Liver (tissue), 3 donors: ENCODE measurements around the gene KCNMB2.

Source experiments
- EGR1 ChIP-seq, 2 donors: IDR thresholded peaks; 2 replicates each; pipeline ENCODE4 v1.6.1; 2016 to 2018; ENCODE audit warnings: antibody characterized with exemption in 2 of 2, low read depth in 2 of 2
- GABPA ChIP-seq, 2 donors: IDR thresholded peaks in 1 of 2; conservative IDR thresholded peaks in 1 of 2; 2 replicates each; pipeline ENCODE4 v1.6.1; 2016; ENCODE audit warnings: antibody characterized with exemption in 2 of 2, mild to moderate bottlenecking in 1 of 2, moderate library complexity in 1 of 2
- HNF4G ChIP-seq: IDR thresholded peaks from 2 replicates; pipeline ENCODE4 v1.6.1; 2016; ENCODE audit warnings: antibody characterized with exemption
- JUND ChIP-seq, 2 donors: IDR thresholded peaks; 2 replicates each; pipeline ENCODE4 v1.6.1; 2016; ENCODE audit warnings: antibody characterized with exemption in 2 of 2
- MAX ChIP-seq: IDR thresholded peaks from 2 replicates; pipeline ENCODE4 v1.6.1; 2016; ENCODE audit warnings: antibody characterized with exemption
- RAD21 ChIP-seq, 2 donors: IDR thresholded peaks; 2 replicates each; pipeline ENCODE4 v1.6.1; 2016; ENCODE audit warnings: antibody characterized with exemption in 2 of 2, mild to moderate bottlenecking in 2 of 2
- SP1 ChIP-seq: IDR thresholded peaks from 2 replicates; pipeline ENCODE4 v1.6.1; 2018; ENCODE audit warnings: antibody characterized with exemption, mild to moderate bottlenecking
- TAF1 ChIP-seq: conservative IDR thresholded peaks from 2 replicates; pipeline ENCODE4 v1.6.1; 2016; ENCODE audit warnings: antibody characterized with exemption, mild to moderate bottlenecking
- YY1 ChIP-seq: IDR thresholded peaks from 2 replicates; pipeline ENCODE4 v1.6.1; 2016; ENCODE audit warnings: antibody characterized with exemption, mild to moderate bottlenecking
- TF ChIP-seq, protein P1 (sequence below): fragments of 150-350 bp; IDR thresholded peaks from 2 replicates; pipeline ENCODE4 v1.5.1; 2017; ENCODE audit warnings: improper control_type of control experiment, low read depth, low read length; ENCODE audit not compliant: missing input control
- TF ChIP-seq, protein P2 (sequence below): IDR thresholded peaks from 2 replicates; pipeline ENCODE4 v1.6.1; 2016; ENCODE audit warnings: antibody characterized with exemption, mild to moderate bottlenecking
- TF ChIP-seq, protein P3 (sequence below): IDR thresholded peaks from 2 replicates; pipeline ENCODE4 v1.6.1; 2016; ENCODE audit warnings: antibody characterized with exemption
- donor health status: healthy.
- donor health status: healthy.

DNA sequence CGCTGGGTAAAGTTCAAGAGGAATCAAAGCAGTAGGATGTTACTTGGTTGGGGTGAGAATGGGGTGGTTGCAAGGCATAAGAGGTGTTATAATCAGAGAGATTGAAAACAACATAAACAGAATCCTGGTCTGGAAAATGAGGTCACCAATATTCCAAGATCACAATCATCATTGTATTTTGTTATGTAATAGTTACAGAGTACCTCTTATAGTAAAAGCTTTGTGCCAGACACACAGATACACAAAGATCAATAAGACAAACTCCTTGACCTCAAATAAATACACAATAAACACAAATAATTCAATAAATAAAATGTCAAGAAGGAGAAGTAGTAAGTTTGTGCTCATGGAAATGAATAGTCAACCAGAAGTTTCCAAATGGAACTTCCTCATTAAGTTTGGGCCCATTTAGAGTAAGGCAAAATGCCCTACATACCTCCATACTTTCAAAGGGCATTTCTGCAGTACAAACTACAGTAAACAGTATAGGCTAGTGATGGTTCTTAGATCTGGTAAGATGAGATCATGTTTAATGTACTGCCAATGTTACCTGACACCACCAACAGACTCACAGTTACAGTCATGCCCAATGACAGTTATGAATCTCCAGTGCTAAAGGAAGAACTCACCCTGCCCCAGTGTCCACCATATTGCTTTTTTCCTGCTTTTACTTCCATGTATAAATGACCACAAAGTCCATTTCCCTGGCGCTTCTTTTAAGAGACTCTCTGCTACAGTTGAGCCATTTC is 93.4 kb downstream of the KCNMB2 start:
- TF ChIP-seq, protein P1, sequence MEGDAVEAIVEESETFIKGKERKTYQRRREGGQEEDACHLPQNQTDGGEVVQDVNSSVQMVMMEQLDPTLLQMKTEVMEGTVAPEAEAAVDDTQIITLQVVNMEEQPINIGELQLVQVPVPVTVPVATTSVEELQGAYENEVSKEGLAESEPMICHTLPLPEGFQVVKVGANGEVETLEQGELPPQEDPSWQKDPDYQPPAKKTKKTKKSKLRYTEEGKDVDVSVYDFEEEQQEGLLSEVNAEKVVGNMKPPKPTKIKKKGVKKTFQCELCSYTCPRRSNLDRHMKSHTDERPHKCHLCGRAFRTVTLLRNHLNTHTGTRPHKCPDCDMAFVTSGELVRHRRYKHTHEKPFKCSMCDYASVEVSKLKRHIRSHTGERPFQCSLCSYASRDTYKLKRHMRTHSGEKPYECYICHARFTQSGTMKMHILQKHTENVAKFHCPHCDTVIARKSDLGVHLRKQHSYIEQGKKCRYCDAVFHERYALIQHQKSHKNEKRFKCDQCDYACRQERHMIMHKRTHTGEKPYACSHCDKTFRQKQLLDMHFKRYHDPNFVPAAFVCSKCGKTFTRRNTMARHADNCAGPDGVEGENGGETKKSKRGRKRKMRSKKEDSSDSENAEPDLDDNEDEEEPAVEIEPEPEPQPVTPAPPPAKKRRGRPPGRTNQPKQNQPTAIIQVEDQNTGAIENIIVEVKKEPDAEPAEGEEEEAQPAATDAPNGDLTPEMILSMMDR = no peak
- TF ChIP-seq, protein P2, sequence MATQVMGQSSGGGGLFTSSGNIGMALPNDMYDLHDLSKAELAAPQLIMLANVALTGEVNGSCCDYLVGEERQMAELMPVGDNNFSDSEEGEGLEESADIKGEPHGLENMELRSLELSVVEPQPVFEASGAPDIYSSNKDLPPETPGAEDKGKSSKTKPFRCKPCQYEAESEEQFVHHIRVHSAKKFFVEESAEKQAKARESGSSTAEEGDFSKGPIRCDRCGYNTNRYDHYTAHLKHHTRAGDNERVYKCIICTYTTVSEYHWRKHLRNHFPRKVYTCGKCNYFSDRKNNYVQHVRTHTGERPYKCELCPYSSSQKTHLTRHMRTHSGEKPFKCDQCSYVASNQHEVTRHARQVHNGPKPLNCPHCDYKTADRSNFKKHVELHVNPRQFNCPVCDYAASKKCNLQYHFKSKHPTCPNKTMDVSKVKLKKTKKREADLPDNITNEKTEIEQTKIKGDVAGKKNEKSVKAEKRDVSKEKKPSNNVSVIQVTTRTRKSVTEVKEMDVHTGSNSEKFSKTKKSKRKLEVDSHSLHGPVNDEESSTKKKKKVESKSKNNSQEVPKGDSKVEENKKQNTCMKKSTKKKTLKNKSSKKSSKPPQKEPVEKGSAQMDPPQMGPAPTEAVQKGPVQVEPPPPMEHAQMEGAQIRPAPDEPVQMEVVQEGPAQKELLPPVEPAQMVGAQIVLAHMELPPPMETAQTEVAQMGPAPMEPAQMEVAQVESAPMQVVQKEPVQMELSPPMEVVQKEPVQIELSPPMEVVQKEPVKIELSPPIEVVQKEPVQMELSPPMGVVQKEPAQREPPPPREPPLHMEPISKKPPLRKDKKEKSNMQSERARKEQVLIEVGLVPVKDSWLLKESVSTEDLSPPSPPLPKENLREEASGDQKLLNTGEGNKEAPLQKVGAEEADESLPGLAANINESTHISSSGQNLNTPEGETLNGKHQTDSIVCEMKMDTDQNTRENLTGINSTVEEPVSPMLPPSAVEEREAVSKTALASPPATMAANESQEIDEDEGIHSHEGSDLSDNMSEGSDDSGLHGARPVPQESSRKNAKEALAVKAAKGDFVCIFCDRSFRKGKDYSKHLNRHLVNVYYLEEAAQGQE = no peak
- TF ChIP-seq YY1 (no peak), JUND (IDR thresholded peaks at IDR 0.05) (no peak), RAD21 (IDR thresholded peaks at IDR 0.05) (no peak), EGR1 (IDR thresholded peaks at IDR 0.05; ENCODE audit: low read depth in 2 of 2) (no peak), TAF1 (no peak), GABPA (IDR thresholded peaks at IDR 0.05 in 1 of 2, conservative IDR thresholded peaks at IDR 0.05 in 1 of 2) (no peak), SP1 (no peak), MAX (no peak), HNF4G (no peak)
- TF ChIP-seq, protein P3, sequence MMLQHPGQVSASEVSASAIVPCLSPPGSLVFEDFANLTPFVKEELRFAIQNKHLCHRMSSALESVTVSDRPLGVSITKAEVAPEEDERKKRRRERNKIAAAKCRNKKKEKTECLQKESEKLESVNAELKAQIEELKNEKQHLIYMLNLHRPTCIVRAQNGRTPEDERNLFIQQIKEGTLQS = no peak
